GM19463 (cell line): Measurements from ENCODE around the gene TASP1.
A peak's percentile ranks its signal among the peaks of the same experiment; 100 is the strongest.

Experiments used
- ATAC-seq: cut with Tn5 transposase; IDR thresholded peaks from one replicate; pipeline ENCODE4 v1.9.1; 2021; ENCODE audit warnings: mild to moderate bottlenecking, moderate library complexity; ENCODE audit not compliant: unreplicated experiment

Gene TASP1

GRCh38 chr20:13355941-13356486 lies 282.7 kb downstream of the TASP1 start:
- no peak for ATAC-seq

GRCh38 chr20:13355411-13355810 lies 283.3 kb downstream of the TASP1 start:
- ATAC-seq: no peak

GRCh38 chr20:13353261-13353945 lies 285.3 kb downstream of the TASP1 start:
- ATAC-seq: no peak

DNA sequence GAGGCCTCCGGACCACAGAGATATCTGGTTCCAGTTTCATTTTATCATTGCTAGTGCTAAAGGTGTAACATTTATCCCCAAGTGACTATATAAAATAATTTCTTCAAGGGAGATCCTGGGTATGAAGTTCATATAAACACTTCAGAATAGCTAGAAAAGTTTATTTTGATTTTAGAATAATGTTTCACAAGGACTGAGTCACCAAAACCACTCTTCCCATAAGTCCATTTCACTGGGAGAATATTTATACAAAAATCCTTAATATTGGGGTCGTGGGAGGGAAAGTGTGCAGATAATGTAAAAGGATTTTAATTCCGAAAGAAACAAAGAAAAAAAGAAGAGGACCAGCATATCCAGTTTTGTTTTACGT lies 289.5 kb downstream of the TASP1 start:
- no peak for ATAC-seq

DNA sequence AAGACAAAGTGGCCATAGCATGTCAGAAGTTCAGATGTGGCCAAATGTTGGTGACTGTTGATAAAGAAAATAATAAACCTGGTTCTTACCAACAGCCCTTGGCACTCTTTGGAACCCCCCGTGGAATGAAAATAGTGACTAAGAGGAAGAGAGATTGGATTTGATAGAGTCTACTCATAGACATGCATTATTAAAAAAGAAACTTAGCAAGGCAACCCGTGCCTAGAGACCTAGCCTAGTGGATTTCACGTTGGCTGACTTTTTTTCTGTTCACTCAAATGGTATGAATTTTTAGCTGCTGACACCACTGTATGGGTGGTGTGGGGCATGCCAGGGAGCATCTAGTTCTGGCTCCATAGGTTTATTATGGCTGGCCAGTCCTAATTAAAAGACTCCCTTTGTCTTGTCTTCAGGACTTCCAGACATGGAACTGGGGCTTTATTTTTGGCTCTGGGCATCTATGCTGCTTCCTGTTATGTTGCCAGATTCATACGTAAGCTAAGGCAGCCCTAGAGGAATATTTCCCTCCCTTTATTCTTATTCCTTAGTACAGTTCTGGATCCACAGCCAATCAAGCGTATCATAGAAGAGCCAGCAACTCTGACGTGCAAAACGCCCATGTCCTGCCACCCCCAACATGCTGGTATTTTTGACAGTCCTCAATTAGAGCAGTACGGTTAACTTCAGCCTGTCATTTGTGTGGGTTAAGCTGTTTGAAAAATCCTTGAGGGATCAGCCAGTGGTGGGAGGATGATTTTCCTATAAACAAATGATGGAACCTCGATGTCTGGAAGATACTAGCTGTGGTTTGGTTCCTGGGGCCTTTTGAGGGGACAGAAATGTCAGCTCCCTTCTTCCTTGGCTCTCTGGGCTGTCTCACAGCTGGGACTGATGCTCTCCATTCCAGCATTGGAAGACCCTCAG lies 290.2 kb downstream of the TASP1 start:
- no peak for ATAC-seq

GRCh38 chr20:13344671-13345070 lies 294.1 kb downstream of the TASP1 start:
- no peak for ATAC-seq

DNA sequence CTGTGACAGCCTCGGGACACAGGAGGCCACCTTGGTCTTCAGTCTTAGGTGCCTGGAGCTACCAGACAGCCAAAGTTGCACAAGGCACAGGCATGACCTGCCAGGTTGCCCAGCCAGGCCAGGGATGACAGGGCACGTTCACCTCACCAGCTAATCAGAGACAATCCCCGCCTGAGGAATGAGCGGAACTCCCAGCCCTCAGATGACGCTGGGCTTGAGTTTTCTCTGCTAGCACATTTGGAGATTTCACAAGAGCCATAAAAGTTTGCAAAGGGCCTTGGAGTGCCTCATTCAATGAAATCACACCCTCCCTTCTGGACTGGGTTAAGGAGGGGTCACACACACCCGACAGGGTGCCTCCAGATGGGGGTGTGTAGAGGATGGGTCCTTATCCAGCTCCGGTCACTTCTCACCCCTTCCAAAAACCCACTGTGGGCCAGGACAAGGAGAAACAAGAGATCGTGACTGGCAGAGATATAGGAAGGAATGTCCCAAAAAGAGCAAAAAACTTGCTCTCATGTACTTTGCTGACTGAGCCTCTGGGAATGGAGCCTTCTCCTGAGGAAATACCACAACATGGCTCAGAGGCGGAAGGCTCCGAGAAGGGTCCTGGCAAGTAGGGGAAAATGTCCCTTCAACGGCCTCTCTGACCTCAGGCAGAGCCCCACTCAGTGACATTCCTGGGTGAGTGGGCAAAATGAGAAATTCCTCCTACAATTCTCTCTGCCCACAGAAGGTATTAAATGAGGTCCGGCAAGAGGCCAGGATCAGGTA lies 296.1 kb downstream of the TASP1 start:
- ATAC-seq: no peak

GRCh38 chr20:13341737-13342393 lies 296.9 kb downstream of the TASP1 start:
- peak; percentile 41 for ATAC-seq

DNA sequence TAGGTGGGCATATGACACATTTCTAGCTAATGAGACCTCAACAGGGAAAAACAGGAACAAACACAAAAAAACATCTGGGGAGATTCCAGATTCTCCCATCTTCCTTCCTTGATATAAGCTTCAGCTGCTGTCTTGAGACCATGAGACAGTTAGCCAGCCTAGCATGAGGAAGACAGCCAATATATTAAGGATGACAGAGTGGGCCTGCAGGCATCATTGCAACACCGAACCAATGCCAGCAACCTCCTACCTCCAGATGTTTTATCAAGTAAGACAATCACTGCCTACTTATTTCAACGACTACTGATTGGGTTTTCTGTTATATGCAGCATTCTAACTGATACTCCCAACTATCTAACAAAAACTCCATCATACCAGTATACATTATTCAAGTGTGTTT lies 298.6 kb downstream of the TASP1 start:
- ATAC-seq: no peak
